BJ (cell line): ENCODE data around the gene FRG2B. TPM values are rescaled to one million over a fixed set of nuclear protein-coding genes. Genes with fewer than 3 reads are reported as not detected.
"Not testable (repeated sequence)": the region's sequence is repeated elsewhere in the genome, so short reads cannot be mapped to it uniquely, and the experiment has no call there.

Experiments used
- CTCF ChIA-PET: fragments of 350-600 bp; formaldehyde crosslinking; extraction: SDS; loops from one replicate; lab custom pipeline; 2021; ENCODE audit warnings: antibody characterized with exemption, inconsistent platforms; lab: Yijun Ruan, JAX
- POLR2A ChIA-PET: fragments of 300-600 bp; sonication (Branson Sonifier 250); formaldehyde crosslinking; extraction: SDS; loops from one replicate; lab custom pipeline; 2021; ENCODE audit warnings: antibody characterized with exemption; lab: Charles Lee
- DNase-seq: peaks from one replicate; pipeline ENCODE4 v3.0.0-alpha.2; 2011; ENCODE audit warnings: low read depth
- H3K27me3 ChIP-seq: 2 replicates; pipeline ENCODE4 v1.6.0; 2011; ENCODE audit warnings: low read length; ENCODE audit not compliant: control insufficient read depth, insufficient read depth
- H3K36me3 ChIP-seq: 2 replicates; pipeline ENCODE4 v1.5.1; 2011; ENCODE audit warnings: low read length; ENCODE audit not compliant: control insufficient read depth, insufficient read depth
- H3K4me3 ChIP-seq: 2 replicates; pipeline ENCODE4 v1.5.1; 2011; ENCODE audit warnings: low read depth, mild to moderate bottlenecking, control low read depth, low read length
- CTCF ChIP-seq: IDR thresholded peaks from 2 replicates; pipeline ENCODE4 v1.5.1; 2011; ENCODE audit warnings: low read depth, mild to moderate bottlenecking, control low read depth, inconsistent platforms, low read length, moderate library complexity; ENCODE audit not compliant: insufficient read depth
- polyA plus RNA-seq: library from polyadenylated mRNA; depleted of rRNA; stranded (reverse); fragments of >200 nt; gene quantifications from 2 replicates; pipeline ENCODE4 v1.2.3, GENCODE V29; 2011; rRNA removed

Gene FRG2B
- polyA plus RNA-seq, 1 experiment, result not detected

GRCh38 chr10:133590970-133591359, 35.6 kb downstream of the FRG2B start:
- POLR2A ChIA-PET, result no interaction called here
- no peak for TF ChIP-seq CTCF
- H3K27me3 ChIP-seq, result 0 out of 2 replicates have a peak, but pooled peaks cover 3% of the 10 kb centered on the region

DNA sequence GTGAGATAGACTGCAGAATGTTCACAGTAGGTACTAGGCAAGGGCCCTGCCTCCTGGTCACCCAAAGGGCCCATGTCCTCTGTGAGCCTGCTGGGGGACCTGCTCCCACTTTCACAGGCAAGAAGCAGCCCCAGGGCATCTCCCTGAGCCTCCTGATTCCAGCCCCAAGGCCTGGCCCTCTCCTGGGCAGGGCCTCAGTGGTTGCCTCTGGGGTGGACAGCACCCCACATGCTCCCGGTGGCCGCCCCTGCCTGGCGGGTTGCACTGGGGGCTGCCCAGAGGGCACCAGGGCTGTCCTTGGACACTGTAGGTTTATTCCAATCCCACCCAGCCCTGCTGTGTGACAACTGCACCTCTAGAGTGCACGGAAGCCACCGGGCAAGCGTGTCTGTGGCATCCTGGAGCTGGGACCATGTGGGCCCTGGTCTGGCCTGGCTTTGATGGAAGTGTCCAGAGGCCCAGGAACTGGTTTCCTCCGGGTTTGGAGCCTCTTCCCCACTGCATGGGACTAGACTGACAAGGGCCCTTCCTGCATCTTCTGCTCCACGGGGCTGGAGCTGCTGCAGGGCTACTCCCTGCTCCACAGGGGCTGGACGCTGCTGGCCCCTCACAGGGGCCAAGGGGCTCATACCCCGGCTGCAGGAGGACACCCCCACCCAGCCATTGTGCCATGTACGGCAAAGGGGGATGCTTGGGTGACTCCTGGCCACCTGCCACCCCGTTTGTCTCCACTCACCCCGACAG, 36.2 kb downstream of the FRG2B start:
- no peak for TF ChIP-seq CTCF
- H3K4me3 ChIP-seq, result no peak overlapping the region
- no peak for DNase-seq
- H3K36me3 ChIP-seq, result no peaks in the 10 kb centered on the region
- 0 out of 2 replicates have a peak, but pooled peaks cover 3% of the 10 kb centered on the region for H3K27me3 ChIP-seq
- ChIA-PET CTCF (no interaction called here), POLR2A (no interaction called here)

More at GRCh38 chr10:133590970-133591359, 35.6 kb downstream of the FRG2B start:
- CTCF ChIA-PET, result no interaction called here
- DNase-seq, result no peak
- H3K4me3 ChIP-seq, result no peak overlapping the region
- no peaks in the 10 kb centered on the region for H3K36me3 ChIP-seq

DNA sequence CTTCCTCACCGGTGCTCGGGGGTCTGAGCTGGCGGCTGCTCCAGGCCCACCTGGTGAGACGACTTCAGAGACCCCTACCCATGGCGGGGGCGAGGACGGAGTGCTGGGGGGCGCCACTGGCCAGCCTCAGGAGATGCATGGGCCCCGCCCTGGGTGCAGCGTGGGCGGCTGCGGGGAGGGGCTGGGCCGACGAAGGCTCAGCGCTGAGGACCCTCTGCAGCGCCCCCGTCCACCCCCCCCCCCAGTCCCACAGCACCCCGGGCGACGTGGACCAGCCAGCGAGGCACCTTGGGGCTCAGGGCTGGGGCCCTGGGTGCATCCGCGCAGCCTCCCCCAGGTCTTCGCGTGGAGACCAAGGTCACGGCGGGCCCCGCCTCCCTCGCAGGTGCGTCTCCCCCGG, 49.6 kb downstream of the FRG2B start:
- DNase-seq, POLR2A ChIA-PET, CTCF ChIA-PET: not testable (repeated sequence)

More for the DNA sequence above, 49.6 kb downstream of the FRG2B start:
- H3K27me3 ChIP-seq, H3K4me3 ChIP-seq, H3K36me3 ChIP-seq: not testable (repeated sequence)

Other genes with a start within 250 kb of the FRG2B start
- 3.5 and 4.5 TPM in 2 replicates for gene PAOX, start 247.5 kb downstream of the FRG2B start, polyA plus RNA-seq
- 30.9 and 38.1 TPM in 2 replicates for gene MTG1, start 232.6 kb downstream of the FRG2B start, polyA plus RNA-seq
- gene SPRN, start 202.2 kb downstream of the FRG2B start, polyA plus RNA-seq, result 1.8 and 3.0 TPM in 2 replicates
- 0.89 and 1.3 TPM in 2 replicates for gene SCART1, start 172.8 kb downstream of the FRG2B start, polyA plus RNA-seq
- 1.3 and 1.9 TPM in 2 replicates for gene CYP2E1, start 99.4 kb downstream of the FRG2B start, polyA plus RNA-seq
- gene SYCE1, start 61.2 kb downstream of the FRG2B start, polyA plus RNA-seq, result 0.78 and 0.94 TPM in 2 replicates